HG02970 (cell line): Measurements from ENCODE around the gene MRPL52.
"Not testable (repeated sequence)": the region's sequence is repeated elsewhere in the genome, so short reads cannot be mapped to it uniquely, and the experiment has no call there.

ENCODE experiments used
- ATAC-seq: cut with Tn5 transposase; IDR thresholded peaks from one replicate; pipeline ENCODE4 v1.9.1; 2021; ENCODE audit warnings: mild to moderate bottlenecking, moderate library complexity, moderate number of reproducible peaks; ENCODE audit not compliant: unreplicated experiment, low FRiP score

MRPL52 gene

DNA sequence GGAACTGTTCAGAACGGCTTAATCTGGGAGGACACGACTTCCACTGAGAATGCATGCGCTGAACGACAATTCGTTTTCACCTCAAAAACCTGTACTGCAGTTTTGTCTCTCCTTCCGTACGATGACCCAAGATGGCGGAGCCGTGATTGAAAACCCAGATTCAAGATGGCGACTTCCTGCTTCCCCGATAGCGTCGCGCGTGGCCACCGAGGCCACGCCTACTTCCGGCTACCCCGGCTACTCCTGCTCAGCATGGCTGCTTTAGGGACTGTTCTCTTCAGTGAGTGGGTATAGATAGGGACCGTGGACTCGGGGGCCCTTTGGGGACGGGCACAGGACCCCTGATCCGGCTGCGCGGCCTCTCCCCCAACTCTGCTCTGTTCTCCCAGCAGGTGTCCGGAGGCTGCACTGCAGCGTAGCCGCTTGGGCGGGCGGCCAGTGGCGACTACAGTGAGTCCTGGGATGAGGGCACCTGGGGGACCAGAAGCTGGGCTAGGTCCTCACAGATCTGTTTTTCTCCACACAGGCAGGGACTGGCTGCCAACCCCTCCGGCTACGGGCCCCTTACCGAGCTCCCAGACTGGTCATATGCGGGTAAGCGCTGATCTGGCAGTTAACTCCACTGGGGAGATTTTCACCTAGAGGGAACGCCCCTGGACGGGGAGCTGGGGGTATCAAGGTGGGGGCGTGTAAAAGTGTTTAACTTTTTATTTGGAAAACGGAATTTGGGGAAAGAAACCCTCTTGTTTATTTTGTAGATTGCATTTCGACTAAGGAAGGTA, at the start of gene MRPL52:
Gene MRPL52 (plus strand): TSS at position 227 of the 782 bp plus-strand sequence. CDS start 26 bp downstream, at position 253.
- ATAC-seq, result peak; percentile 68

- ATAC-seq, result no peak
Measured at GRCh38 chr14:22780105-22780679, 49.5 kb upstream of the MRPL52 start.

DNA sequence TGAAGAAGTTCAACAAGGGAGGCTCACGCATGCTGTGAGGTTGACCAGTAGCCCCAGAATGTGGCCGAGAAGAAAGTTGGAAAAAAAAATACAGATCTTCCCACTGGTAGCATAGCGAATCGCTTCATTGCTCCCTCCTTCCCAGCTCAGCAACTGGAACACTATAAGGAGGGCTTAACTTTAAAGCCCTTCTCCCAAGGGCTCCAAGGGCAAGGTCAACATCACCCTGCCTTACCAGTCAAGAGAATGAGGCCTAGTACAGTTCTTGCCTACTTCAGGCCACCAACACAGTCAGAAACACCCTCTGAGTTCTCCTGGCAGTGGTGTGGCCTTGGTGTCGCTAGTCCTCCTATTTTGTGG, 48.8 kb upstream of the MRPL52 start:
- no peak for ATAC-seq

- ATAC-seq, result no peak
Measured at GRCh38 chr14:22781301-22781991, 48.2 kb upstream of the MRPL52 start.

GRCh38 chr14:22786685-22787084, 43.0 kb upstream of the MRPL52 start:
- no peak for ATAC-seq

- no peak for ATAC-seq
Measured at GRCh38 chr14:22791301-22791700, 38.4 kb upstream of the MRPL52 start.

GRCh38 chr14:22792158-22792557, 37.5 kb upstream of the MRPL52 start:
- ATAC-seq, result no peak

DNA sequence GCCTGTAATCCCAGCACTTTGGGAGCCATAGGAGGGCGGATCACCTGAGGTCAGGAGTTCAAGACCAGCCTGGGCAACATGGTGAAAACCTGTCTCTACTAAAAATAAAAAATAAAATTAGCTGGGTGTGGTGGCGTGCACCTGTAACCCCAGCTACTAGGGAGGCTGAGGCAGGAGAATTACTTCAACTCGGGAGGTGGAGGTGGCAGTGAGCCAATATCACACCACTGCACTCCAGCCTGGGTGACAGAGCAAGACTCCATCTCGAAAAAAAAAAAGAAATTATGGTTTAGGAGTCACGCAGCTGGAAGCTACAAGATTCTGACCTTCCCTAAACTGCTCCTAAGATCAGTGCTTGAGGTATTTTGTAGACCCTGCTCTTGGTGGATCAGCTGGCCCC, 36.1 kb upstream of the MRPL52 start:
- not testable (repeated sequence) for ATAC-seq

GRCh38 chr14:22793976-22794375, 35.7 kb upstream of the MRPL52 start:
- no peak for ATAC-seq

DNA sequence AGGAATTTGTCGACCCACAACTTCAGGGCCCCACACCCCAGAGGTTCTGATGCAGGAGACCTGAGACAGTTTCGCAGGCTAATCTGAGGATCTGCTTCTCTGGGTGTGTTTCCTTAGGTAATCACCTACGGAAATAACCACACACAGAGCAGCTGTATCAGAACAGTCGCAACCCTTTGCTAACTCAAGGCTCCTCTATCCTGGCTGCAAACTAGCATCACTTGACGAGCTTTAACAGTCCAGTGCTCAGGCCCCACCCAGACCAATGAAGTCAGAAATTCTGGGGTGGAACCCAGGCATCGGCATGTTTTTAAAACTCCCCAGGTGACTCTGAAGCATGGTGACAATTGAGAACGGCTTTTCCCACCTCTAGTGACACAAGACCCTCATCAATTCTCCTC, 35.1 kb upstream of the MRPL52 start:
- no peak for ATAC-seq

- no peak for ATAC-seq
Measured at GRCh38 chr14:22796087-22796707, 33.5 kb upstream of the MRPL52 start.

DNA sequence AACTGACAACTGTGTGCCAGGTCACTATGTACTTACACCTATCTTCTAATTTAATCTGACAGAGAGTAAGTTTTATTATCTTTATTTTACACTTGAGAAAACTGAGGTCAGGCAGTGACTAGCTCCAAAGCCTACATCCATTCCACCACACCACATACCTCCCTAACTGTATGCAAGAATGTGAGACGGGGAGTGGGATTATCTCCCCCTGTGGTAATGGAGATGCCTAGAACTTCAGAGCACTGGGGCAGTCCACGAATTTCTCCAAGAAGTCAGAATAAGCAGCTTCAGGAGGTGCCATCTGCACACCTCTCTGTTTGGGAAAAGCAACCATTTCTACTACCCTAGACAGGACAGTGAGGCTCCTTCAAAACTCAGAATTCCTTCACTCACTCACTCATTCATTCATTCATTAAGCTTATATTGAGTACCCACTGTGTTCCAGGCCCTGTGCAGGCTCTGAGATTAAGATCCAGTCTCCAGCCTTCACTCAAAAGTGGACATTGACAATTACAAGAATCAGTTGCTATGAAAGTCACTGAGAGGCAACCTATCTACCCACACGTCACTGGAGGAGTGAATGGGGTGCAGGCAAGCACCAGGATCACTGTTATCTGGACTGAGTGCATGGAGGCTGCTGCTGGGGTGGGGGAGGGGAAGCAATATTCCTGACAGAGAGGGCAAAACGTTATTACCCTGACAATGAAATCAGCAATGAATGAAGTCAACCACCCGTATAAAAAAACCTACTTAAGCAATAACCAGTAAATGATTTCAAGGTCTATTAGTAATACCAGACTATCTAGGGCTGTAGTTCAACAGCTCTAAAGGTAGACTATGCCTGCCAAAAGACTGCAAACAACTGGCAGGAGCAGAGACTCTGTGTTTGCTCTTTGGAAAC, 32.4 kb upstream of the MRPL52 start:
- no peak for ATAC-seq

DNA sequence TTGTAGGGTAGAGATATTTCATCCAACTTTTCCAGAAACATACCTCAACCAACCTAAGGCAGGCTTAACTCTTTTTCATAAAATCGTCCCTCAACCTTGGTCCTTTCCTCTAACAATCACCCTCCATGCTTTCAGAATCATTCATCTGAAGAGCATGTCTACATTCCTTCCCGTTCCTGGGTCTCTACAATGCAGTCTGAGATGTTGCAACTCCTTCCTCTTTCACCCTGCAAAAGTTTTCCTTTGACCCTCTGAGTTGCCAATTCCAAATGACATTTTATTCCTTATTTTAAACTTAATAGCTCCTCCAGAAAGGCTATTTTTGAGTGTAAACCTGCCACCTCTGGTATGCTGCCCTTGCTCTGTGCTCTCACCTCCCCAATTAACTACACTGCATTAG, 31.2 kb upstream of the MRPL52 start:
- no peak for ATAC-seq

DNA sequence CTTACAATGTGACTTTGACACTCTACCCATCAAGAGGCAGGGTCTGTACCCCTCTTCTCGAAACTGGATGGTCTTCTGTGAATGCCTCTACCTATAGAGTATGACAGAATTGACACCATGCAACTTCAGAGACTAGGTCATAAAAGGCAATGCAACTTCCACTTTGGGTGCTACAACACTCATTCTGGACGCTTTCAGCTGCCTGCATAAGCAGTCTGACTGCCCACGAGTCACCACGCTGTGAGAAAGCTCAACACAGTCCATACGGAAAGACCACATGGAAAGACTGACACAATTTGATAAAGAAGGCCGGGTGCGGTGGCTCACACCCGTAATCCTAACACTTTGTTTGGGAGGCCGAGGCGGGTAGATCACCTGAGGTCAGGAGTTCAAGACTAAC, 29.3 kb upstream of the MRPL52 start:
- no peak for ATAC-seq

DNA sequence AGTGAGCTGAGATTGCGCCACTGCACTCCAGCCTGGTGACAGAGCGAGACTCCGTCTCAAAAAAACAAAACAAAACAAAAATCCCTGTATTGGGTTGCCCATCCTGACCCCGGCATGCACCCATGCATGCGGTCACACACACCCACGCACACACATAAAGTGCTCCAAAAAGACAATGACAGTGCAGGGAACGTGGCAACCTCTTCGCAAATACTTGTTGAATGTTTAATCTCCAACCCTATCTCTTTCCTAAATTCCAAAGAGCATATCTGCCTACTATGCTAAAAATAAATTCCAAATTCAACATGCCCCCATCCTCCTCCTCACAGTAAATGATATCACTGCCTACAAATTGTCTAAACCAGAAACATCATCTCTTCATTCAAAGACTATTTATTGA, 28.0 kb upstream of the MRPL52 start:
- ATAC-seq, result no peak

DNA sequence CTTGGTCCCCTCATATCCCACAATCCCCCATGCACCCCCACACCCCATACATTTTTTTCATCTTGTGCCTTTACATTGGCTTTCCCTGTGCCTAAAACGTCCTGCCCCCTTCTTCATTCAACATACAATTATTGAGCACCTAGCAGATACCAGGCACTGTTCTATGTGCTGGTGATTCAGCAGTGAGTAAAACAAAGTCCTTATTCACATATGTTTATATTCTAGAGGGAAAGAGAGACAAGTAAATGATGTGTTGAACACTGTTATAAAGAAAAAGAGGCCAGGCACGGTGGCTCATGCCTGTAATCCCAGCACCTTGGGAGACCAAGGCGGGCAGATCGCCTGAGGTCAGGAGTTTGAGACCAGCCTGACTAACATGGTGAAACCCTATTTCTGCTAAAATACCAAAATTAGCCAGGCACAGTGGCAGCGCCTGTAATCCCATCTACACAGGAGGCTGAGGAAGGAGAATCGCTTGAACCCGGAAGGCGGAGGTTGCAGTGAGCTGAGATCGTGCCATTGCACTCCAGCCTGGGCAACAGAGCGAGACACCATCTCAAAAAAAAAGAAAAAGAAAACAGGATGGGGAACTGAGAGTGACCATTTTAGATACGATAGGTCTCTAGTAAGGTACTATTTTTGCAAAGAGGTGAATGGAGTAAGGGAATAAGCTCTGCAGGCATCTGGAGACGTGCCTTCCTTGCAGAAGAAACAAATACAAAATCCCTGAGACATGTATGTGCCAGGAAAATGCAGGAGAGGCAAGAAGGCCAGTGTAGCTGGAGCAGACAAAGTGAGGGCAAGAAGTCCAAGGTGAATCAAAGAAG, 26.6 kb upstream of the MRPL52 start:
- no peak for ATAC-seq

DNA sequence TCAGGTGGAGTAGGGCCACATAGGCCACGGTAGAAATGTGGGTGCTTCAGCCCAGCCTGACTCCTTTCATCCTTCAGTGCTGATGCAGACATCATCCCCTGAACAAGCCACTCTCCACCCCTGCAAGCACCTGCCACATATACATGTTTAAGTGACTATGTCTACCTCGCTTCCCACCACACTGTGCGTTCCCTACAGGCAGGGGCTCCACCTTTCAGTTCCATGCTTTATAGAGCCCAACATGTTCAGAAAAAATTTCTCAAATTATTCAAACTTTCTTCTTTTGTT, 26.1 kb upstream of the MRPL52 start:
- ATAC-seq, result no peak

- not testable (repeated sequence) for ATAC-seq
Measured at GRCh38 chr14:22805235-22805634, 24.5 kb upstream of the MRPL52 start.

DNA sequence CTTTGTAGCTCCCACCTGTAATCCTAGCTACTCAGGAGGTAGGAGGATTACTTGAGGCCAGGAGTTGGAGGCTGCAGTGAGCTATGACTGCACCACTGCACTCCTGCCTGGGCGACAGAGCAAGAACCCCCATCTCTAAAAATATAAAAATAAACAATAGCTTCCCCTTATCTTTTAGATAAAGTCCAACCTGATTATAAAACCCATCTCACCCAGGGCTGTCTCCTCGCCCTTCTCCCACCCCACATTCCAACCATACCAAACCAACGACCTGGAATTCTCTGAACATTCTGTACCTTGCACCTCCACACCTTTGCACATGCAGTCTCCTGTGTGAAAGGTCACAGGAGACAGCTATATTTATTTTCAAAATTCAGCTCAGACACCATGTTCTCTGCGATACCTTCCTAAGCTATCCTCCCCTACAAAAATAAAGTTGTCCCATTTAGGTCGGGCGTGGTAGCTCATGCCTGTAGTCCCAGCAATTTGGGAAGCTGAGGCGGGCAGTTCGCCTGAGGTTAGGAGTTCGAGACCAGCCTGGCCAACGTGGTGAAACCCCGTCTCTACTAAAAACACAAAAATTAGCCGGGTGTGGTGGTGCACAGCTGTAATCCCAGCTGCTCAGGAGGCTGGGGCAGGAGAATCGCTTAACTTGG, 22.1 kb upstream of the MRPL52 start:
- ATAC-seq, result no peak
